ENCODE results near the gene ARHGAP21. TPM values are rescaled to one million over a fixed set of nuclear protein-coding genes. Genes with fewer than 3 reads are reported as not detected.

The ARHGAP21 gene
- total and polyA plus RNA-seq, 2 experiments from 2014 or later: 15.3 to 44.5 TPM

GRCh38 chr10:24575481-24576002, 148.1 kb downstream of the ARHGAP21 start:
- DNase-seq (ENCODE audit: low spot score) (no peak), ATAC-seq (no peak)
- Histone ChIP-seq H3K4me1 (ENCODE audit: insufficient read depth) (no peaks in the 10 kb centered on the region), H3K79me2 (replicated peaks; ENCODE audit: insufficient read depth) (no peaks in the 10 kb centered on the region), H2AFZ (no peak overlapping the region), H3K4me3 (no peak overlapping the region), H4K20me1 (replicated peaks; ENCODE audit: insufficient read depth) (no peaks in the 10 kb centered on the region), H3K27me3 (ENCODE audit: insufficient read depth) (no peaks in the 10 kb centered on the region), H3F3A (replicated peaks; ENCODE audit: low read depth) (no peaks in the 10 kb centered on the region), H3K36me3 (ENCODE audit: insufficient read depth) (no peaks in the 10 kb centered on the region), H3K9me2 (ENCODE audit: insufficient read depth) (no peaks in the 10 kb centered on the region), H3K27ac (ENCODE audit: low read depth) (no peak overlapping the region), H3K4me2 (no peak overlapping the region)
- Mint-ChIP-seq H3K4me1 (peaks cover 21% of the 10 kb centered on the region), H3K9me3 (peaks cover 5% of the 10 kb centered on the region; the same call in 2 of the 3 replicates), H3K27ac (no peak overlapping the region), H3K36me3 (ENCODE audit: low read depth) (no peaks in the 10 kb centered on the region; the same call in 2 of the 3 replicates), H3K27me3 (ENCODE audit: insufficient read depth, low read depth, poor library complexity) (no peaks in the 10 kb centered on the region), H3K4me3 (no peak overlapping the region)
- TF ChIP-seq CTCF (conservative IDR thresholded peaks at IDR 0.05; ENCODE audit: low read depth in 2 of 2) (no peak), ZNF462 (CRISPR knock-in tag; IDR thresholded peaks at IDR 0.05) (no peak), ZNF331 (CRISPR knock-in tag; IDR thresholded peaks at IDR 0.05; ENCODE audit: low read depth) (no peak), EZH2phosphoT487 (IDR thresholded peaks at IDR 0.05; ENCODE audit: unreplicated experiment) (no peak), POLR2AphosphoS5 (IDR thresholded peaks at IDR 0.05; ENCODE audit: low read depth) (no peak), NANOG (IDR thresholded peaks at IDR 0.05; ENCODE audit: borderline replicate concordance) (no peak), EZH2 (IDR thresholded peaks at IDR 0.05; ENCODE audit: low read depth, unreplicated experiment) (no peak), CREB1 (CRISPR knock-in tag; IDR thresholded peaks at IDR 0.05; ENCODE audit: low read depth) (no peak), JUNB (IDR thresholded peaks at IDR 0.05; ENCODE audit: unreplicated experiment) (no peak), ETS1 (IDR thresholded peaks at IDR 0.05) (no peak), ZNF114 (CRISPR knock-in tag; IDR thresholded peaks at IDR 0.05) (no peak), STAT1 (IDR thresholded peaks at IDR 0.05; ENCODE audit: unreplicated experiment) (no peak), REST (IDR thresholded peaks at IDR 0.05; ENCODE audit: unreplicated experiment) (no peak)

All from GM23338 (cell line).